ENCODE measurements around the gene CNTNAP2. TPM values are rescaled to one million over a fixed set of nuclear protein-coding genes. Genes with fewer than 3 reads are reported as not detected.

CNTNAP2 gene
- total RNA-seq, 1 experiment from 2014 or later = 64.5 TPM

DNA sequence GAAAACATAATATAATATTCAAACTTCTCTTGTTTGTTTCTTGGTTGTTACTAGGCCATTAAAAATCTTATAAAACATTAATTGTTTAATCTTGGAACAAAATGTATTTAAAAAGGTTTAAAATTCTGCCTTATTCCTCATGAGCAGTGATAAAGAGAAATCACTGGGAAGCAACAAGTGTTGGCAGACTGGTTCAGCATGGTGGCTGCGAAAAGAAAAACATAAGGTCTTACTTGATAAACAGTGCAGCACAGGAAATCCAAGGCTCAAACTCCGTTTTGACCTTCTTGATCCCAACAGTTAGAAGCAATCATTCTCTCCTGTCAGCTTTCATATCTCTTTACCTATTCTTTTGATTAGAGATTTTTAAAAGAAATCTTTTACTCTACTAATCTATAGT is 530.8 kb downstream of the CNTNAP2 start:
- no peaks in the 10 kb centered on the region for H3K9me3 ChIP-seq (ENCODE audit: control insufficient read depth, low read depth, low read length)
- Mint-ChIP-seq H3K27ac (no peak overlapping the region), H3K27me3 (ENCODE audit: low read depth) (no peaks in the 10 kb centered on the region), H3K9me3 (peaks cover 0 to 2% of the 10 kb centered on the region in 2 experiments; a peak in 2 of 5 replicates), H3K4me1 (peaks cover 0 to 3% of the 10 kb centered on the region in 2 experiments; a peak in 1 of 4 replicates), H3K4me3 (no peak overlapping the region), H3K36me3 (ENCODE audit: insufficient read depth in 1 of 3, low read depth in 3 of 3) (no peaks in the 10 kb centered on the region)
- no peak overlapping the region for H3K9ac ChIP-seq (ENCODE audit: extremely low read depth, insufficient read length, low read length)
- H2BK5ac ChIP-seq (ENCODE audit: insufficient read length, low read length) = no peak overlapping the region
- no peaks in the 10 kb centered on the region for H3K4me1 ChIP-seq (ENCODE audit: insufficient read depth, low read length)
- no peak overlapping the region for H4K5ac ChIP-seq (ENCODE audit: insufficient read length, low read depth, low read length)
- H4K20me1 ChIP-seq (ENCODE audit: control insufficient read depth, insufficient read depth, insufficient read length) = no peaks in the 10 kb centered on the region
- TF ChIP-seq, protein P1, sequence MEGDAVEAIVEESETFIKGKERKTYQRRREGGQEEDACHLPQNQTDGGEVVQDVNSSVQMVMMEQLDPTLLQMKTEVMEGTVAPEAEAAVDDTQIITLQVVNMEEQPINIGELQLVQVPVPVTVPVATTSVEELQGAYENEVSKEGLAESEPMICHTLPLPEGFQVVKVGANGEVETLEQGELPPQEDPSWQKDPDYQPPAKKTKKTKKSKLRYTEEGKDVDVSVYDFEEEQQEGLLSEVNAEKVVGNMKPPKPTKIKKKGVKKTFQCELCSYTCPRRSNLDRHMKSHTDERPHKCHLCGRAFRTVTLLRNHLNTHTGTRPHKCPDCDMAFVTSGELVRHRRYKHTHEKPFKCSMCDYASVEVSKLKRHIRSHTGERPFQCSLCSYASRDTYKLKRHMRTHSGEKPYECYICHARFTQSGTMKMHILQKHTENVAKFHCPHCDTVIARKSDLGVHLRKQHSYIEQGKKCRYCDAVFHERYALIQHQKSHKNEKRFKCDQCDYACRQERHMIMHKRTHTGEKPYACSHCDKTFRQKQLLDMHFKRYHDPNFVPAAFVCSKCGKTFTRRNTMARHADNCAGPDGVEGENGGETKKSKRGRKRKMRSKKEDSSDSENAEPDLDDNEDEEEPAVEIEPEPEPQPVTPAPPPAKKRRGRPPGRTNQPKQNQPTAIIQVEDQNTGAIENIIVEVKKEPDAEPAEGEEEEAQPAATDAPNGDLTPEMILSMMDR (conservative IDR thresholded peaks at IDR 0.05) = no peak
- H3K23ac ChIP-seq (ENCODE audit: insufficient read length, low read depth, low read length) = no peak overlapping the region
- no peak overlapping the region for H3K4me2 ChIP-seq (ENCODE audit: insufficient read depth, insufficient read length, low read length)
- no peak overlapping the region for H3K27ac ChIP-seq (ENCODE audit: insufficient read length, low read depth, low read length)
- no peaks in the 10 kb centered on the region for H3K79me1 ChIP-seq (ENCODE audit: insufficient read depth, low read depth, low read length, poor library complexity, severe bottlenecking)
- no peak overlapping the region for H3K4ac ChIP-seq (ENCODE audit: low read depth, low read length)
- no peak overlapping the region for H3K56ac ChIP-seq (ENCODE audit: insufficient read length, low read depth, low read length)
- H3K18ac ChIP-seq (ENCODE audit: insufficient read length, low read depth, low read length) = no peak overlapping the region
- H3K27me3 ChIP-seq (ENCODE audit: insufficient read depth, low read length) = no peaks in the 10 kb centered on the region
- H3K23me2 ChIP-seq (ENCODE audit: insufficient read length, low read depth, low read length, poor library complexity, severe bottlenecking) = no peaks in the 10 kb centered on the region
- H2BK20ac ChIP-seq (ENCODE audit: low read depth, low read length, poor library complexity, severe bottlenecking) = no peak overlapping the region
- H3K79me2 ChIP-seq (ENCODE audit: insufficient read depth, low read length) = no peaks in the 10 kb centered on the region
- H4K91ac ChIP-seq (ENCODE audit: insufficient read length, low read depth, low read length) = no peak overlapping the region
- no peak overlapping the region for H2AFZ ChIP-seq (ENCODE audit: low read length)
- WGBS (ENCODE audit: extremely low coverage, insufficient read length, low lambda C conversion rate) = no CpG with 5 or more reads among the region's 2 CpGs
- no peak overlapping the region for H2BK15ac ChIP-seq (ENCODE audit: low read depth, low read length)
- no peak for DNase-seq
- H3T11ph ChIP-seq (ENCODE audit: low read length) = no peak overlapping the region
- no peak overlapping the region for H3K14ac ChIP-seq (ENCODE audit: insufficient read depth, low read length)
- no peak overlapping the region for H2AK5ac ChIP-seq (ENCODE audit: insufficient read length, low read length)
- no peak overlapping the region for H2BK120ac ChIP-seq (ENCODE audit: low read depth, low read length, poor library complexity, severe bottlenecking)
- H2BK12ac ChIP-seq (ENCODE audit: insufficient read length, low read depth, low read length) = no peak overlapping the region
- no peak overlapping the region for H4K8ac ChIP-seq (replicated peaks; ENCODE audit: insufficient read length, low read depth, low read length)
